ENCODE measurements around the gene USB1. TPM values are rescaled to one million over a fixed set of nuclear protein-coding genes. Genes with fewer than 3 reads are reported as not detected.
A peak's percentile ranks its signal among the peaks of the same experiment; 100 is the strongest.

Gene USB1
- total and polyA plus RNA-seq, 4 donors = 24.9 to 41.3 (median 32.9) TPM

GRCh38 chr16:57958544-57958943 lies 42.7 kb upstream of the USB1 start:
- intact Hi-C loops (cut with DNase I) = no loop called here
- H3K4me1 ChIP-seq (ENCODE audit: control insufficient read depth in 1 of 2, insufficient read depth in 2 of 2, low read length in 2 of 2) = no peaks in the 10 kb centered on the region
- H3K36me3 ChIP-seq (ENCODE audit: control insufficient read depth in 1 of 2, insufficient read depth in 2 of 2, low read length in 1 of 2) = no peaks in the 10 kb centered on the region
- WGBS, 2 donors = 81 to 84% methylated on average over 6 of the region's 6 CpGs
- no peaks in the 10 kb centered on the region for H3K9me3 ChIP-seq (ENCODE audit: control insufficient read depth, low read length)
- DNase-seq (no peak), ATAC-seq (ENCODE audit: low FRiP score) (no peak)
- H3K27ac ChIP-seq (ENCODE audit: low read depth in 1 of 2, low read length in 2 of 2) = no peak overlapping the region
- H3K27me3 ChIP-seq (ENCODE audit: control insufficient read depth in 1 of 2, insufficient read depth in 2 of 2, low read length in 1 of 2) = no peaks in the 10 kb centered on the region
- no peak overlapping the region for H3K4me3 ChIP-seq (ENCODE audit: low read length in 2 of 2)

- no peak for ATAC-seq (ENCODE audit: low FRiP score)
Observed at GRCh38 chr16:57959121-57959520, 42.1 kb upstream of the USB1 start.

GRCh38 chr16:57959804-57960203 lies 41.4 kb upstream of the USB1 start:
- Histone ChIP-seq H3K4me1 (ENCODE audit: control insufficient read depth in 1 of 2, insufficient read depth in 2 of 2, low read length in 2 of 2) (no peaks in the 10 kb centered on the region), H3K9me3 (ENCODE audit: control insufficient read depth, low read length) (no peaks in the 10 kb centered on the region), H3K27me3 (ENCODE audit: control insufficient read depth in 1 of 2, insufficient read depth in 2 of 2, low read length in 1 of 2) (no peaks in the 10 kb centered on the region), H3K27ac (ENCODE audit: low read depth in 1 of 2, low read length in 2 of 2) (no peak overlapping the region), H3K4me3 (ENCODE audit: low read length in 2 of 2) (no peak overlapping the region), H3K36me3 (ENCODE audit: control insufficient read depth in 1 of 2, insufficient read depth in 2 of 2, low read length in 1 of 2) (no peaks in the 10 kb centered on the region)
- no peak for ATAC-seq (ENCODE audit: low FRiP score)
- 87% methylated on average over 11 of the region's 11 CpGs for WGBS, 2 donors
- peak in 1 of 2 donors; percentile 40 for DNase-seq
- intact Hi-C loops (cut with DNase I) = no loop called here

More at GRCh38 chr16:57959121-57959520, 42.1 kb upstream of the USB1 start:
- WGBS, 2 donors = 83 to 89% methylated on average over 8 of the region's 8 CpGs
- H3K4me1 ChIP-seq (ENCODE audit: control insufficient read depth in 1 of 2, insufficient read depth in 2 of 2, low read length in 2 of 2) = no peaks in the 10 kb centered on the region
- H3K27ac ChIP-seq (ENCODE audit: low read depth in 1 of 2, low read length in 2 of 2) = no peak overlapping the region
- intact Hi-C loops (cut with DNase I) = no loop called here
- no peaks in the 10 kb centered on the region for H3K9me3 ChIP-seq (ENCODE audit: control insufficient read depth, low read length)
- no peaks in the 10 kb centered on the region for H3K36me3 ChIP-seq (ENCODE audit: control insufficient read depth in 1 of 2, insufficient read depth in 2 of 2, low read length in 1 of 2)
- no peaks in the 10 kb centered on the region for H3K27me3 ChIP-seq (ENCODE audit: control insufficient read depth in 1 of 2, insufficient read depth in 2 of 2, low read length in 1 of 2)
- H3K4me3 ChIP-seq (ENCODE audit: low read length in 2 of 2) = no peak overlapping the region
- DNase-seq = no peak

- DNase-seq (peak in 1 of 2 donors; percentile 42), ATAC-seq (ENCODE audit: low FRiP score) (peak; percentile 26)
- H3K4me1 ChIP-seq (ENCODE audit: control insufficient read depth in 1 of 2, insufficient read depth in 2 of 2, low read length in 2 of 2) = no peaks in the 10 kb centered on the region
- no peak overlapping the region for H3K4me3 ChIP-seq (ENCODE audit: low read length in 2 of 2)
- no peaks in the 10 kb centered on the region for H3K9me3 ChIP-seq (ENCODE audit: control insufficient read depth, low read length)
- H3K27ac ChIP-seq (ENCODE audit: low read depth in 1 of 2, low read length in 2 of 2) = no peak overlapping the region
- H3K27me3 ChIP-seq (ENCODE audit: control insufficient read depth in 1 of 2, insufficient read depth in 2 of 2, low read length in 1 of 2) = no peaks in the 10 kb centered on the region
- whole genome bisulfite sequencing, 2 donors = 80 to 87% methylated on average over 10 of the region's 10 CpGs
- intact Hi-C loops (cut with DNase I) = no loop called here
- no peaks in the 10 kb centered on the region for H3K36me3 ChIP-seq (ENCODE audit: control insufficient read depth in 1 of 2, insufficient read depth in 2 of 2, low read length in 1 of 2)
Observed at GRCh38 chr16:57960310-57960709, 40.9 kb upstream of the USB1 start.

GRCh38 chr16:57960826-57961472 lies 40.3 kb upstream of the USB1 start:
- H3K27me3 ChIP-seq (ENCODE audit: control insufficient read depth in 1 of 2, insufficient read depth in 2 of 2, low read length in 1 of 2) = no peaks in the 10 kb centered on the region
- H3K27ac ChIP-seq (ENCODE audit: low read depth in 1 of 2, low read length in 2 of 2) = no peak overlapping the region
- no peaks in the 10 kb centered on the region for H3K4me1 ChIP-seq (ENCODE audit: control insufficient read depth in 1 of 2, insufficient read depth in 2 of 2, low read length in 2 of 2)
- no peak for ATAC-seq (ENCODE audit: low FRiP score)
- intact Hi-C loops (cut with DNase I) = no loop called here
- H3K9me3 ChIP-seq (ENCODE audit: control insufficient read depth, low read length) = no peaks in the 10 kb centered on the region
- peak in 1 of 2 donors; percentile 27 for DNase-seq
- 87 to 92% methylated on average over 7 of the region's 7 CpGs for WGBS, 2 donors
- no peak overlapping the region for H3K4me3 ChIP-seq (ENCODE audit: low read length in 2 of 2)
- no peaks in the 10 kb centered on the region for H3K36me3 ChIP-seq (ENCODE audit: control insufficient read depth in 1 of 2, insufficient read depth in 2 of 2, low read length in 1 of 2)

GRCh38 chr16:57961538-57961937 lies 39.7 kb upstream of the USB1 start:
- Histone ChIP-seq H3K27me3 (ENCODE audit: control insufficient read depth in 1 of 2, insufficient read depth in 2 of 2, low read length in 1 of 2) (no peaks in the 10 kb centered on the region), H3K4me3 (ENCODE audit: low read length in 2 of 2) (no peak overlapping the region), H3K36me3 (ENCODE audit: control insufficient read depth in 1 of 2, insufficient read depth in 2 of 2, low read length in 1 of 2) (no peaks in the 10 kb centered on the region), H3K27ac (ENCODE audit: low read depth in 1 of 2, low read length in 2 of 2) (no peak overlapping the region), H3K9me3 (ENCODE audit: control insufficient read depth, low read length) (no peaks in the 10 kb centered on the region), H3K4me1 (ENCODE audit: control insufficient read depth in 1 of 2, insufficient read depth in 2 of 2, low read length in 2 of 2) (no peaks in the 10 kb centered on the region)
- ATAC-seq (ENCODE audit: low FRiP score) = no peak
- no peak for DNase-seq
- intact Hi-C loops (cut with DNase I) = no loop called here
- 58 to 61% methylated on average over 2 of the region's 2 CpGs for WGBS, 2 donors

GRCh38 chr16:57962046-57962445 lies 39.2 kb upstream of the USB1 start:
- no peaks in the 10 kb centered on the region for H3K36me3 ChIP-seq (ENCODE audit: control insufficient read depth in 1 of 2, insufficient read depth in 2 of 2, low read length in 1 of 2)
- no peaks in the 10 kb centered on the region for H3K27me3 ChIP-seq (ENCODE audit: control insufficient read depth in 1 of 2, insufficient read depth in 2 of 2, low read length in 1 of 2)
- H3K4me3 ChIP-seq (ENCODE audit: low read length in 2 of 2) = no peak overlapping the region
- H3K4me1 ChIP-seq (ENCODE audit: control insufficient read depth in 1 of 2, insufficient read depth in 2 of 2, low read length in 2 of 2) = no peaks in the 10 kb centered on the region
- ATAC-seq (ENCODE audit: low FRiP score) (no peak), DNase-seq (no peak)
- H3K27ac ChIP-seq (ENCODE audit: low read depth in 1 of 2, low read length in 2 of 2) = no peak overlapping the region
- 73 to 83% methylated on average over 5 of the region's 5 CpGs for WGBS, 2 donors
- no peaks in the 10 kb centered on the region for H3K9me3 ChIP-seq (ENCODE audit: control insufficient read depth, low read length)
- intact Hi-C loops (cut with DNase I) = no loop called here

- 80 to 82% methylated on average over 9 of the region's 9 CpGs for WGBS, 2 donors
- no peaks in the 10 kb centered on the region for H3K4me1 ChIP-seq (ENCODE audit: control insufficient read depth in 1 of 2, insufficient read depth in 2 of 2, low read length in 2 of 2)
- no peak for DNase-seq
- no peak overlapping the region for H3K27ac ChIP-seq (ENCODE audit: low read depth in 1 of 2, low read length in 2 of 2)
- no peaks in the 10 kb centered on the region for H3K9me3 ChIP-seq (ENCODE audit: control insufficient read depth, low read length)
- no peak for ATAC-seq (ENCODE audit: low FRiP score)
- H3K36me3 ChIP-seq (ENCODE audit: control insufficient read depth in 1 of 2, insufficient read depth in 2 of 2, low read length in 1 of 2) = no peaks in the 10 kb centered on the region
- H3K4me3 ChIP-seq (ENCODE audit: low read length in 2 of 2) = no peak overlapping the region
- no peaks in the 10 kb centered on the region for H3K27me3 ChIP-seq (ENCODE audit: control insufficient read depth in 1 of 2, insufficient read depth in 2 of 2, low read length in 1 of 2)
- intact Hi-C loops (cut with DNase I) = no loop called here
Observed at GRCh38 chr16:57962756-57963155, 38.5 kb upstream of the USB1 start.

- H3K27ac ChIP-seq (ENCODE audit: low read depth in 1 of 2, low read length in 2 of 2) = no peak overlapping the region
- no peak for DNase-seq
- H3K9me3 ChIP-seq (ENCODE audit: control insufficient read depth, low read length) = no peaks in the 10 kb centered on the region
- no peaks in the 10 kb centered on the region for H3K36me3 ChIP-seq (ENCODE audit: control insufficient read depth in 1 of 2, insufficient read depth in 2 of 2, low read length in 1 of 2)
- WGBS, 2 donors = 82 to 85% methylated on average over 10 of the region's 10 CpGs
- intact Hi-C loops (cut with DNase I) = no loop called here
- no peaks in the 10 kb centered on the region for H3K4me1 ChIP-seq (ENCODE audit: control insufficient read depth in 1 of 2, insufficient read depth in 2 of 2, low read length in 2 of 2)
- H3K4me3 ChIP-seq (ENCODE audit: low read length in 2 of 2) = no peak overlapping the region
- no peak for ATAC-seq (ENCODE audit: low FRiP score)
- H3K27me3 ChIP-seq (ENCODE audit: control insufficient read depth in 1 of 2, insufficient read depth in 2 of 2, low read length in 1 of 2) = no peaks in the 10 kb centered on the region
Observed at GRCh38 chr16:57964157-57964700, 37.0 kb upstream of the USB1 start.

All from aorta (tissue), 5 donors.